Activated CD4-positive, CD25-positive, alpha-beta regulatory T cell treated with anti-CD3 and anti-CD28 coated beads, Interleukin-2, amount 50 U/mL, for 72 hours (primary cell): Measurements from ENCODE around the gene ZGRF1.
"Not testable (repeated sequence)": the region's sequence is repeated elsewhere in the genome, so short reads cannot be mapped to it uniquely, and the experiment has no call there.

Experiments
- DNase-seq: peaks from one replicate; pipeline ENCODE4 v3.0.0; 2021

ZGRF1 gene

DNA sequence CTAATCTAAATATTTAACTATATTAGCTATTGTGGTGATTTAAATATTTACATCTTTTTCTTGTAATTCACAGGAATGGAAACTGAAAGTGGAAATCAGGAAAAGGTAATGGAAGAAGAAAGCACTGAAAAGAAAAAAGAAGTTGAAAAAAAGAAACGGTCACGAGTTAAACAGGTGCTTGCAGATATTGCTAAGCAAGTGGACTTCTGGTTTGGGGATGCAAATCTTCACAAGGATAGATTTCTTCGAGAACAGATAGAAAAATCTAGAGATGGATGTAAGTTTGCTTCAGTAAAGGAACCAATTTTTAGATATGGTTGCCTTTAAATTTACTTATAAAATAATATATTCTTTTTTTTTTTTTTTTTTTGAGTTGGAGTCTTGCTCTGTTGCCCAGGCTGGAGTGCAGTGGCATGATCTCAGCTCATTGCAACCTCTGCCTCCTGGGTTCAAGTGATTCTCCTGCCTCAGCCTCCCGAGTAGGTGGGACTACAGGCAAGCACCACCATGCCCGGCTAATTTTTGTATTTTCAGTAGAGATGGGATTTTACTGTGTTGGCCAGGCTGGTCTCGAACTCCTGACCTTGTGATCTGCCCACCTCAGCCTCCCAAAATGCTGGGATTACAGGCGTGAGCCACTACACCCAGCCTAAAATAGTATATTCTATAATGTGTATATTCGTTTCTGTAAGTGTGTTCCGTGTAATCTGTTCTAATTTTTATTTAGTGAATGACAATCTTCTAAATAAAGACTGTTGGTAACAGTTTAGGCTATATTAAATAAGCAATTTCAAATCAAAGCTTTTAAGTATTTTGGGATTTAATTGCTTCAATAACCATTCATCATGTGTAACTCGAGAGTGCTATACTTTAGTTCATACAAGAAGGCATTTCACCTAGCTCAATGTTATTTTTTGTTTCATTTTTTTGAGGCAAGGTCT is 8.2 kb upstream of the ZGRF1 start:
- not testable (repeated sequence) for DNase-seq

DNA sequence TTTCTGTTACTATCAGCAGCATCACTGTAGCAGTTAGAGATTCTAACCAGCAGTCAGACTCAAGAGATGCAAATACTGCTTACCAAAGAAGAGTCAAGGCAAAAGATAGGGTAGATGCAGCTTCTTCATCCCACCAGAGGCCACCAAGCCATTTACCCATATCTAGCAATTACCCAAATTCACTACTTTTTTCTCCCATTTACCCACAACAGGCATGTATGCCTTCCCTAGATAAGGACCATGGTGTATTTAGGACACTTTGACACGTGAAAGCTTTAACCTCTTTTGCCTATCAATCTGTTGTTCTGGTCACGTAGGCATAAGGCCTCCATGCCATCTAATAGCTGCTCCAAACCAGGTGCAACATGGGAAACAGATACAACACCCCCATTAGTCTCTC is 5.8 kb upstream of the ZGRF1 start:
- no peak for DNase-seq

DNA sequence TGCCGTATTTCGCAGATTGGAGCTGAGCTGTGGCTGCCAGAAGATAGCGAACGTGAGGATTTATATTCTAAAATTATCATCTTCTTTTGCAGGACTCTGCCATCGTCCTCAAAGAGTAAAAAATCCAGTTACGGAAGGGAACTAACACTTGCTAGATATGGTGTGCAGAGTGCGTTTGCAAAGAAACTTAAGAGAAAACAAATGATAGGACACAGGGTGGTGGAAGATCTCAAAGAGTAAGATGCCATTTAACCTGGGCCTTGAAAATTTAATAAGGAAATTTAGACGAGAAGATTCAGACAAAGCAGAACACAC is 800 bp upstream of the ZGRF1 start:
- no peak for DNase-seq

DNA sequence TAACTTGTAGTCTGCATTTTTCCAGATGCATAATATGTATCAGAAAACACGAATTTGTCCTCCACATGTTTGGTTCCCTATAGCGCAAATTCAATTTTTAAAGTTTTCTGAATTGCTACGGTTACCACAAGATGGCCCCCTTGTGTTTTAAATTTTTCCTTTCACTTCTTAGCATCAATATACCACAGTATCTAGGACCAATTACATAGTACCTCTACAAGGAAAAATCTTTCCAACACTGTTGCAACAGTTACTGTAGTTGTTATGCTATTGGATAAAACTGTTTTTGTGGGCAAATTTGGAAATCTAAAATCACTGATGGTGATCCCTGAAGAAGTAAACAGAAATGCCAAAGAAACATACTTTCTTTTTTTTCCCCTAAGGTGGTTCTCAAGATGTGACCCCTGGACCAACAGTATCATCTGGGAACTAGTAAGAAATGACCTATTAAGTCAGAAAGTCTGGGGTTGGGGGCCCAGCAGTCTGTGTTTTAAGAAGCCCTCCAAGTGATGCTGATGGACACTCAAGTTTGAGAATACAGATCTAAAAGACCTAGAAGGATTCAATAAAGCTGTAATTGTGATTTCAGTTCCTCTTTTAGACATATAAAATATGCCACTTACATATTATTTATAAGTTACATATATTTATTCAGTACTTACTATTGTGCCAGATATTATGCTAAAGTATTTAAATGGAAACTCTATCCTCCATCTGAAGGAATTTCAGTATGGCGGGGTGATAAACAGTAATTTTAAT is 3.1 kb downstream of the ZGRF1 start:
- DNase-seq, result no peak

DNA sequence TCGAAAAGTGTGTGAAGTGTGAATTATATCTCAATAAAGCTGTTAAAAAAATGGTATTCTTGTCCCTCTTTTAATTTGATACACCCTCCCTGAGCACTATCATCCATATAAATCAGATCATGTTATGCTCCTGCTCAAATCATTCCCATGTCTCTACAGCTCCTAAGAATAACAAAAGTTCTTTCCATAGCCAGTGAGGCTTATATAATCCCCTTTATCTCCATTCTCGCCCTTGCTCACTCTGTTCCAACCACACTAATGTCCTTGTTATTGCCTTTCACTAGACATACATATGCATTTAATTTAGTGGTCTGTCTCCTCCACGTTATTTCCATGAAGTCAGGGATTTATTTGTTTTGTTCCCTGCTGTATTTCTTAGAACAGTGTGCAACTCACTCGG is 10.5 kb downstream of the ZGRF1 start:
- no peak for DNase-seq

DNA sequence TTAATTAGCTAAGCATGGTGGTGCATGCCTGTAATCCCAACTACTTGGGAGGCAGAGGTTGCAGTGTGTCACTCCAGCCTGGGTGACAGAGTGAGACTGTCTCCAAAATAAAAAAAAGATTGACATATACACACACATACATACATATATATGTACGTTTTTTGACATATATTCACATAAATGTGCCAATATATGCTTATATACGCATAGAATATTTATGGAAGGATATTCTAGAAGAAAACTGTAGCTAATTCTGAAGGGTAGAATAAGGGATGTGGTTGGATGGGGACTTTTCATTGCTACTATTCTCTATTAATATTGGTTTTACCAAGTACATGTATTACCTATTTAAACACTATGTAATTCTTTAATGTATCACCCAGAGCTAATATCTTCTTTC is 19.7 kb downstream of the ZGRF1 start:
- no peak for DNase-seq

DNA sequence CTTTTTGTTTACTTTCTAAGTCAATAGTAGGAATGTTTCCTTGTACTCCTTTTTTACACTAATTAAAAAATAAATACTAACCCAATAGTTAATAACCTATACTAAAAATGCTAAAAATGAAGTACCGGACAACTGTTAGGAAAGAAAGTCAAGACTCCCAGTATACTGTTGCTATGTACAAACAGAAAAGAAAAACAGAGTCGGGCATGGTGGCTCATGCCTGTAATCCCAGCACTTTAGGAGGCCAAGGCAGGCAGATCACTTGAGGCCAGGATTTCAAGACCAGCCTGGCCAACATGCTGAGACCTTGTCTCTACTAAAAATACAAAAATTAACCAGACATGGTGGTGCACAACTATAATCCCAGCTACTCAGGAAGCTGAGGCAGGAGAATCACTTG is 23.9 kb downstream of the ZGRF1 start:
- not testable (repeated sequence) for DNase-seq

DNA sequence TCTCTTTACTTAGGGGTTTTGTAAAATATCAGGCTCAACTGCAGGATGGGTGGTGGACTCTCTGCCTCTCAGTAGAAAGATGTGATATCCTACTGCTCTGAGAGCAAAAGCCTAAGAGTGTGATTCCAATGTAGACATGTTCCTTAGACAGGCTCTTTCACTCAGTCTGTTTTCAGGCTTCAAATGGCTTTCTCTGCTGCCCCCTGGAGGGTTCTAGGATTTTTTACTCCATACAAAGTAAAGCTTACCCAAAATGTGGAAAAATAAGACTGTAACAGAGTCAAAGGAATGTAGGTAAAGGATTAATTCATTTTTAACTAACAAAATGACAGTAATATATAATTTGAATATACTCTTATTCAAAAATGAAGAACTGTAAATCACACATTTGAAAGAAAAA is 32.1 kb downstream of the ZGRF1 start:
- DNase-seq, result no peak

DNA sequence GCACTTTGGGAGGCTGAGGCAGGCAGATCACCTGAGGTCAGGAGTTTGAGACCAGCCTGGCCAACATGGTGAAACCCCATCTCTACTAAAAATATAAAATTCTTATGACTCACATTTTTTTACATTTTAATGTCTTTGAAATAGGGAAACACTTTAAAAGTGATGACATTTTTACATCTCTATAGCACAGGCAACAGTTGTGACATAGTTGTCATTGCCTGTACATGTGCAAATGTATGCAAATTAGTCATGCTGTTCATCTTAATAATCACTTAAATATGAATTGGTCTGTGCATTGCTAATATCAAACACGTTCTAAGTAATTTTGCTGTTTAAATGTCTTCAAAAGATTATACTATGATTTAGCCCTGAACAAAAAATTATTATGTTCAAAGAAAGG is 41.7 kb downstream of the ZGRF1 start:
- no peak for DNase-seq

DNA sequence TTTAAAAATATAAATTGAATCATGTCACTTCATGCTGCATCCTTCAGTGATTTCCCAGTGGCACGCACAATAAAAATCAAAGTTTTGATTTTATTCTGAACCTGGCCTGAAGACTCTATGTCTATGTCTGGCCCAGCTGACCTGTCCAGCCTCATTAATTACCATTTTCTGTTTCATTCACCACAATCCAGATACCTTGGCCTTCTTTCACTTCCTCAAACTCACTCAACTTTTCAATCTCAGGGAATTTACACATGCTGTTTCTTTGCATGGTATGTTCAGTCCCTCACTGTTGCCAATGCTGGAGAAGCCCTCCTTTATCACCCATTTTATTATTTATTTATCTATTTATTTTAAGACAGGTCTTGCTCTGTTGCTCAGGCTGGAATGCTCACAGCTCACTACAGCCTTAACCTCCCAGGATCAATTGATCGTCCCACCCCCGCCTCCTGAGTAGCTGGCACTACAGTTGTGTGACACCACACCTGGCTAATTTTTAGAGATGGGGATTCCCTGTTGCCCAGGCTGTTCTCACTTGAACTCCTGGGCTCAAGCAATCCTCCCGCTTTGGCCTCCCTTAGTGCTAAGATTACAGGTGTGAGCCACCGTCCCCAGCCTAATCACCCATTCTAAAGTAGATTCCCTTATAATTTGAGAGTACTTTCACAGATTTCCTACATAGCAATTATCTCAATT is 43.1 kb downstream of the ZGRF1 start:
- no peak for DNase-seq

DNA sequence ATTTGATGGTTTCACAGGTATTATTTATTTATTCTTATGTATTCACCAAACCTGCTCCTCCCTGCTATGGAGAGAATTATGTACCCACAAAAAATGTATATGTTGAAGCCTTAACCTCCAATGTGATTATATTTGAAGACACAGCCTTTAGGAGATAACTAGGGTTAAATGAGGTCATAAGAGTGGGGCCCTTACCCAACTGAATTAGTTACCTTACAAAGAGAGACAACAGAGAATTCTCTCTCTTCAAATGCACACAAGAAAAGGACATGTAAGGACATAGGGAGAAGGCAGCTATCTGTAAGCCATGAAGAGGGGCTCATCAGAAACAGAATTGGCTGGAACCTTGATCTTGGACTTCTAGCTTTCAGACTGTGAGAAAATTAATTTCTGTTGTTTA is 44.0 kb downstream of the ZGRF1 start:
- no peak for DNase-seq

DNA sequence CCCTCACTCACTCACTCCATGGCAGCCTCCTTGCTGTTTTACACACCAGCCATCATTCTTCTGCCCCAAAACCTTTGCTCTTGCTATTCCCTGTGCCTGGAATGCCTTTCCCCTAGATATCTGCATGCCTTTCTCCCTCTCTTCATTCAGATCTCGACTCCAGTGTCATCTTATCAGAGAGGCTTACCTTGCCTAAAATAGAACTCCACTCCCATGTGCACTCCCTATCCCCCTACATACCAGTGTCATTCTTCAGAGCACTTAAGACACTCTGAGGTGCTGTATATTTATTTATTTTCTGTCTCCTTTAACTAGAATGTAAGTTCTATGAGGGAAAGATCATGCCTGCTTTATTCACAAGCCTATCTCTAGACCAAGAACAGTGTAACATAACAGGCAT is 45.1 kb downstream of the ZGRF1 start:
- DNase-seq, result no peak

DNA sequence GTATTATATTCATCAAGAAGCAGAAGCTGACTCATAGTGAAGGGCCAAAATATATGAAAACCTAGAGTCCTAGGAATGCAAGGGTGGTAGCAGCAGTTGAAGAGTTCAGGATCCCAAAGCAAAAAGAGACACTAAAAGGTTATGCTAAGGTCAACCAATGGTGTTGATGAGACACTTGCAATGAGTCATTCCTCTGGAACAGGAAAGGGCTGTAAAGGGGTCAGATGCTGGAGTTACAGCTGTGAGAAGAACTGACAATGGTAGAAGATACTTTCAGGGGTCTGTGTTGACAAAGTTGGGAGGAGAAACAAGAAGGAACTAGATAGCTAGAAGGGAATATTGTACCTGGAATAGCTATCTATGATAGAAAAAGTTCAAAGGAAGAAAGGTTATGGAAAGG is 47.5 kb downstream of the ZGRF1 start:
- DNase-seq, result no peak

DNA sequence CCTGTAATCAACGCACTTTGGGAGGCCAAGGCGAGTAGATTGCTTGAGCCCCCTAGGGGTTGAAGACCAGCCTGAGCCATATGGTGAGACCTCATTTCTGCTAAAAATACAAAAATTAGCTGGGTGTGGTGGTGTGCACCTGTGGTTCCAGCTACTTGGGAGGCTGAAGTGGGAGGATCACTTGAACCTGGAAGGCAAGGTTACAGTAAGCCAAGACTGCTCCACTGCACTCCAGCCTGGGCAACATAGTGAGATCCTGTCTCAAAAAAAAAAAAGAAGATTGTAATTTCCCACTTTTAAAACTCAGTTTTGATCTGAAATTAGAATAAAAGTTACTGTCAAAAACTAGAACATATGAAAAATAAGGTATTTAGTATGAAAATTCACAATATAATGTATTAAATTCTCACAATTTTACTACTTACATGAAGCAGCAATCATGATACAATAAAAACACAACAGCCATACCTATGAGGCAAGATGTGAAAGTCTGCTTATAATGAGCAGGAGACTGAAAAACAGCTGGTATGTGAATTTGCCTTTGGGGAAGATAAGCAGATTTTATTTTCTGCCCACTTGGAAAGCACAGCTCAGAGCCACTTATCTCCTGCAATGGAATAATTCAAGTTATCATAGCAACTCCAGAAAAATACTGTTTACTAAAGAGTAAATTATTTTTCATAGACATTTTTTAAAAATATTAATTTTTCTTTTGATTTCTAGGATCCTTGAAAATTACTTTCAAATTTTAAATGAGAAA is 50.6 kb downstream of the ZGRF1 start:
- DNase-seq, result no peak

DNA sequence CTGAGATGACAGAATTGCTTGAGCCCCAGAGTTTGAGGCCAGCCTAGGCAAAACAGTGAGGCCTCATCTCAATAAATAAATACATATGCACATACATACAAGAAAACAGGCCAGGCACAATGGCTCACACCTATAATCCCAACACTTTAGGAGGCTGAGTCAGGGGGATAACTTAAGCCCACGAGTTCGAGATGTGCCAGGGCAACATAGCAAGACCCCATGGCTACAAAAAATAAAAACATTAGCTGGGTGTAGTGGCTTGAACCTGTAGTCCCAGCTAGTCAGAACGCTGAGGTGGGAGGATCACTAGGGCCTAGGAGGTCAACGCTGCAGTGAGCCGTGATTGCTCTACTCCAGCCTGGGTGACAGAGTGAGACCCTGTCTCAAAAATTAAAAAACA is 69.2 kb downstream of the ZGRF1 start:
- DNase-seq, result no peak

DNA sequence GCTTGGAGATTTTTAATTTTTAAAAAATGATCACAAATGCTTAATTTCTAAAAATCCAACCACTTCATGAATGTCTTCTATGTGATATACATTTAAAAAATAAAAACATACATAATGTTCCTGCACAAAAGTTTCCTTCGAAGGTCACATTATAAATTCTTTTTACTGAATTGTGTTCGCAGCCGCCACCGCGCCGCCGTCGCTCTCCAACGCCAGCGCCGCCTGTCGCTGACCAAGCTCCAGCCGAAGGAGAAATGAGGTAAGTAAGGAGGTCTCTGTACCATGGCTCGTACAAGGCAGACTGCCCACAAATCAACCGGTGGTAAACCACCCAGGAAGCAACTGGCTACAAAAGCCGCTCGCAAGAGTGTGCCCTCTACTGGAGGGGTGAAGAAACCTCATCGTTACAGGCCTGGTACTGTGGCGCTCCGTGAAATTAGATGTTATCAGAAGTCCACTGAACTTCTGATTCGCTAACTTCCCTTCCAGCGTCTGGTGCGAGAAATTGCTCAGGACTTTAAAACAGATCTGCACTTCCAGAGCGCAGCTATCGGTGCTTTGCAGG is 71.9 kb downstream of the ZGRF1 start:
- no peak for DNase-seq

DNA sequence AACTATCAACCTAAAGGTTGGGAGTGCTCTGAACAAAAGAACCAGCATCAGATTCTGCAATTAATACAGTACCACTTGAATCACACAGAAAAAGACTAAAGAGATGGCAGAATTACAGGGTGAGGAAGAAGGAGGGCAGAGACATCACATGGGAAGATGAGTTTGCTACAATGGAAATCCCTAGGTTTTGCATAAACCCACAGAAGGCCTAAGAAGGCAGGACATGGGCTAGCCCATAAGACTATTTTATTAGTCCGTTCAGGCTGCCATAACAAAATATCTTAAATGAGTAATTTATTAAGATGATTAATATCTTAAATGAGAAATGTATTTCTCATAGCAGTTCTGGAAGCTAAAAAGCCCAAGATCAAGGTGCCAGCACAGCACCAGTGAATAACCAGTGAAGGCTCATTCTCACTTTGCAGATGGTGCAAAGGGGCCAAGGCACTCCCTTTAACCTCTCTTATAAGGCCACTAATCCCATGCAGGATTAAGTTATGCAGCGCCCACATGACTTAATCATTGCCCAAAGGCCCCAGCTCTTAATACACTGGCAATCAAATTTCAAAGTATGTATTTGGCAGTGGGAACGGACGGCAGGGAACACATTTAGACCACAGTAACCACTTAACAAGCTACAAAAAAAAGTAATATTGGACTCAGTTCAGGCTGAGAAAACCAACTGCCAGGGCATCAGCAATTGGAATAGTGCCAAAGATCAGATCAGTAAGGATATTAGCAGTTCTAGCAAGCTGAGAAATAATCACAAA is 73.1 kb downstream of the ZGRF1 start:
- no peak for DNase-seq

DNA sequence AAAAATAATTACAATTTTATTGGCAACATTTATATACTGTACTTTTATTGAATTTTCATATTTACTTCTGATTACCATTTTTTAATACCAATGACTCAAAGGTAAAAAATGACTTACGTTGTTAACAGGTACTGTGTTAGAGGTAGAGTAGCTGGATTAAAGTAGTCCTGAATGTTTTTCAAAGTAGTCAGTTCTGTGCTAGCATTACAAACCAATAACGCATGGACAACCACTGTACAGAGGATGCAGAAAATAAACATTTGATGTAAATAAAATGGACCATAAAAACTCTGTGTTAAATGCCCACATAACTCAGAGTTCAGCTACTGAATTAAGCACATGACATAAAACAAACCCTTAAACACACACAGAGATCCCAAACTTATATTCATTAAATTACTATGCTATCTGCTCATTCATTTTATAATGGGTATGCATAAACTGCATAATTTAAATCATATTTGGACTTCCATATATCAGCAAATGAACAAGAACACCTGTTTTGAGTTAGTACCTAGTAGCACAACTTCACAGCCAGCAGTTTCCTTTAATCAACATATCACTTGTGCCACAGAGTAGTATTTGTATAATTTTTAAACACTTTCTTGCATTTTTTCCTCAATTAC is 74.3 kb downstream of the ZGRF1 start:
- no peak for DNase-seq

DNA sequence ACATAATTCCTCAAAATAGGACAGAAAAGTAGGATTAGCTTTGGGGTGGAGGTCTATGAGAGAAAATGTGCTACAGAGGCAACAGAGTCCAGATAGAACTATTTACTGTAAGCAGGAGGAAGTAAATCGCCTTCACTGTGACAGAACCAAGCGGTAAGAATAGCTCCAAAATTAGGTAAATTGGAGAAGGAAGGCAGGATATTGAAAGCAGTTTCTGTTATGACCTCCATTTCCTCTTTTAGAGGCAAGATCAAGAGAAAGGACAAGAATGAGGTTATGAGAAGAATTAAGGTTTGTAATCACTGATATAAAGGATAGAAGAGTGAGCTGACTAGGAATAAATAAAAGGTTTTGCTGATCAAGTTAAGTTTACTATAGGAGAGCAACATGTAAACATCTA is 76.6 kb downstream of the ZGRF1 start:
- no peak for DNase-seq

DNA sequence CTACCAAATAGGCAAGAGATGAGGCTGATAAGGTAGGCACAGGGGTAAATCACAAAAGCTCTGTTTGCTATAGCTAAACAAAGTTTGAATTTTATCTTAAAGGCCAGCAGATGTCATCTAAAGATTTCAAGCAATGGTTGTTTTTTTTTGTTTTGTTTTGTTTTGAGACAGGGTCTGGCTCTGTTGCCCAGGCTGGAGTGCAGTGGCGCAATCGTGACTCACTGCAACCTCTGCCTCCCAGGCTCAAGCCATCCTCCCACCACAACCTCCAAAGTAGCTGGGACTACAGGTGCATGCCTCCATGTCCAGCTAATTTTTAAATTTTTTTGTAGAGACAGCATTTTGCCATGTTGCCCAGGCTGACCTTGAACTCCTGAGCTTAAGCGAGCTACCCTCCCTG is 77.7 kb downstream of the ZGRF1 start:
- no peak for DNase-seq

DNA sequence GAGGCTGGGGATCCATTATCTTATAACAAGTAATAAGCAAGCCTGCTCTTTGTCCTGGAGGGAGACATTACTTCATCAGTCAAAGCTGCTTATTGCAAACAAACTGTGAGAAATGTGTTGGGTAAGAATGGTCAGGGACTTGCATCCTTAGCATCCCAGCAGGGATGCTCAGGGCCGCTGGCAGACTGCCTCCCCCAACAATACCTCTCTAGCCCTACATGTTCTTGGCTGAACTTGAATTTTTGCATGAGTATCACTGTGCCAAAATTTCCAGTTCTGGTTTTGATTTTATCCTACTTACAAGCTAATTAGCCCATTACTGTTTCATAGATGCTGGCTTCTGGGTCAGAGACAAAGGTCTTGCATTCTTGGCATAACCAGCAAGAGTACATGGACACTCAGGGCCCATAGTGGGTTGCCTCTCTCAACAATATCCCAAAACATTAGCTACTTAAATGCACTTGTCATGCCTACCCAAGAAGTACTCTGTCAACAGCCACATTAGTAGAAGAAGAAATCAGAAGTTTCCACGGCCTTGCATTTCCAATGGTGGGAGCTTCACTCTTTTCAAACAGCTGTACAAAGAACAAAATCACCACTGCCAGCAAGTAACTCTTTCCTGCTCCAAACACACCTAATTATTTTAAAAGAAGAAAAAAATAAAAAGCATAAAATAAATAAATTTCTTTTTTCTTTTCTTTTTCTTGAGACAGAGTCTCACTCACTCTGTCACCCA is 78.9 kb downstream of the ZGRF1 start:
- DNase-seq, result no peak
